Measurements from ENCODE around the gene AKNA.

DNA sequence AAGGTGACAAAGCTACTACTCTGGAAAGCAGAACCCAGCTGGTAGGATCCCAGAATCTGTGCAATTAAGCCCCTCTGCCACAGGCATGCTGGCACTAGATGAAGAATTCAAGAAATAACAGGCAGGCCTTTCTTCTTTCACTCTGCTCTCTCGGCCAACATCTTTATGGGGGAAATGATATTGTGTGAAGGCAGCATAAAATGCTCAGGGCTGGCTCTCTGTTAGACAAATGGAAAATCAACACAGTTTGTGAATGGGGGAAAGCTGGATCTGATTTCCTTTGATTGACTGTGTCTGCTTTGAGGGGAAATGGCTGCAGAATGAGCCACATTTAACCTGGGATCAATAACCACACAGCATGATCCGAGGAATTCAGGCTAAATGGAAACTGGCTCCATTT is 29.1 kb upstream of the AKNA start:
- TF ChIP-seq, protein P1, sequence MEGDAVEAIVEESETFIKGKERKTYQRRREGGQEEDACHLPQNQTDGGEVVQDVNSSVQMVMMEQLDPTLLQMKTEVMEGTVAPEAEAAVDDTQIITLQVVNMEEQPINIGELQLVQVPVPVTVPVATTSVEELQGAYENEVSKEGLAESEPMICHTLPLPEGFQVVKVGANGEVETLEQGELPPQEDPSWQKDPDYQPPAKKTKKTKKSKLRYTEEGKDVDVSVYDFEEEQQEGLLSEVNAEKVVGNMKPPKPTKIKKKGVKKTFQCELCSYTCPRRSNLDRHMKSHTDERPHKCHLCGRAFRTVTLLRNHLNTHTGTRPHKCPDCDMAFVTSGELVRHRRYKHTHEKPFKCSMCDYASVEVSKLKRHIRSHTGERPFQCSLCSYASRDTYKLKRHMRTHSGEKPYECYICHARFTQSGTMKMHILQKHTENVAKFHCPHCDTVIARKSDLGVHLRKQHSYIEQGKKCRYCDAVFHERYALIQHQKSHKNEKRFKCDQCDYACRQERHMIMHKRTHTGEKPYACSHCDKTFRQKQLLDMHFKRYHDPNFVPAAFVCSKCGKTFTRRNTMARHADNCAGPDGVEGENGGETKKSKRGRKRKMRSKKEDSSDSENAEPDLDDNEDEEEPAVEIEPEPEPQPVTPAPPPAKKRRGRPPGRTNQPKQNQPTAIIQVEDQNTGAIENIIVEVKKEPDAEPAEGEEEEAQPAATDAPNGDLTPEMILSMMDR (IDR thresholded peaks at IDR 0.05): no peak
- no peak for TF ChIP-seq POLR2A (IDR thresholded peaks at IDR 0.05)
